Right lung (tissue), 5 donors: ENCODE data around the gene SHB. TPM values are rescaled to one million over a fixed set of nuclear protein-coding genes. Genes with fewer than 3 reads are reported as not detected.

Source experiments
- DNase-seq, 2 donors: peaks; one replicate each; pipeline ENCODE4 v3.0.0-alpha.2; 2013
- polyA plus RNA-seq, 5 donors: library from polyadenylated mRNA; unstranded; fragments of 120-200 nt; gene quantifications; one replicate each; pipeline versions ENCODE4 v1.2.1 to v1.2.3, GENCODE V29; 2013; ENCODE audit warnings: inconsistent platforms in 1 of 5, low replicate concordance in 1 of 5; ENCODE audit not compliant: insufficient read length in 5 of 5, insufficient read depth in 1 of 5

SHB gene
- polyA plus RNA-seq, 5 donors, result 14.6 to 24.9 (median 20.4) TPM

DNA sequence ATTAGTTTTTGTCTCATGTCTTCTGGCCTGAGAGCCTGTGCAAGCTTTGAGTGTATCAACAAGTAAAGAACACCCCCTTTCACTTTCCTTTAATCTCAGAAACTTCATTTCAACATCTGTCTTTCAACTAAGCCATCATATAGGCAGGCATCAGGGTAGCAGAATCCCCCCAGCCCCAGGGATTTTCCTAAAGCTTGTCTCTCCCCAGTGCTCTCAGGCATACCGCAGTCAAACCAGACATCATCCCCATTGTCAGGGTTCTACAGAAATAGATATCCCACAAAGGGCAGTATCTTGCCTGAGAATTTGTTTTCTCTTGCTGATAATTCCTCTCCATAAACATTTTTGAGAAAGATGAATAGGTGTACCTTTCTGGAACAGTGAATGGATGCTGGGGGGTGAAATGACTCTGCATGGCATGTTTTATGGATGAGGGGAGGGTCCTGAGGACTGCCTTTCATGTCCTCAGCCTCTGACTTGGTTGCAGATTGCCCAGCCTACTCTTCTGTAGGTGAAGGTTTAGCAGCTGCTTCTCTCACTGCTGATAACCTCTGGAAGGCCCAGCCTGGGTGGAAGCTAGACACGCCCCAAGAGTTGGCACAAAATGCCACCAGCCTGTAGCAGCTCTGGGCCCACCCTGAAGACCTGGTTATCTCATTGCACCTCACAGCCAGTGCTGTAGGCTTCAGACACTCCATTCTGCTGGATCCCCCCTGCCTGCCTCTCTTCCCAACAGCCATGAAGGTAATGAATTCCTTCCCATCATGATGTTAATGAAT, 20.5 kb upstream of the SHB start:
- no peak for DNase-seq

DNA sequence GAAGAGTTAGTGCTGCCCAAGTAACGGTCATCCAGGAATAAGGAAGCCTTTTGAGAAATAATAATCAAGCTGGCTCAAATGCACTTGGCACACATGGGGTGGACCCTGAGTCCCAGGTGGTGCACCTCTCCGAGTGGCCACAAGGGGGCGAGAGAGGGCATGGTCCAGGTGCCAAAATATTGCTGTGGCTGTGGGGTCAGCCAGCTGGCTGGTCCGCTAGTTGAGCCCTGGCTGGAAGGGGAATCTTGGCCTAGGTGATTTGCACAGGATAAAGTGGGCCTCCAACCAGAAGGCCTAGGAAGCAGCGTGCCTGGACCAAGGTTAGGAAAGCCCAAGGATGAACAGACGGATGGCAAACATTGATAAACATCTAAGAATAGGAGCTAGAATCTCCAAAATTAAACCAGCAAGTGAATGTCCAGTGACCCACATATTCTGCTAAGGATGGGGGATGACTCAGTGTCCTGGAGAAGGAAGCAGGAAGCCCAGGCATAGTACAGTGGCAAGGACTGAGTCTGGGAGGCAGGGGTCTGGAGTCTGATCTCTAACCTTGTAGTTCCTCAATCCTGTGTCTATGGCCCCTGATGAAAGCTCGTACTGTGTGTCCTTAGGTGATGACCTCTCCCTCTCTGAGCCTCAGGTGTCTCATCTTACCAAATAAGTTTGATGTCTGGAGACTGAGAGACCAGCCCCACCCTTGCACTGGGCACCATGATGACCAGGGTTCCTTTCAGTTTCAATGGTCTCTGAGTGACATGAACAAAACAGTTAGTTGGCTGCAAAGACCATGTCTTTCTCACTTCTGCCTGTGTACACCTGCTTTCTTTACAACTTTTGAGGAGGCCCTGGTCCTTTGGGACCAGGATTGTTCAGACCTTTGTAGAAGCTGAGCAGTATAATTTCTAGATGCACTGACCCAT, 19.2 kb upstream of the SHB start:
- DNase-seq, result peak in 1 of 2 donors; percentile 40

DNA sequence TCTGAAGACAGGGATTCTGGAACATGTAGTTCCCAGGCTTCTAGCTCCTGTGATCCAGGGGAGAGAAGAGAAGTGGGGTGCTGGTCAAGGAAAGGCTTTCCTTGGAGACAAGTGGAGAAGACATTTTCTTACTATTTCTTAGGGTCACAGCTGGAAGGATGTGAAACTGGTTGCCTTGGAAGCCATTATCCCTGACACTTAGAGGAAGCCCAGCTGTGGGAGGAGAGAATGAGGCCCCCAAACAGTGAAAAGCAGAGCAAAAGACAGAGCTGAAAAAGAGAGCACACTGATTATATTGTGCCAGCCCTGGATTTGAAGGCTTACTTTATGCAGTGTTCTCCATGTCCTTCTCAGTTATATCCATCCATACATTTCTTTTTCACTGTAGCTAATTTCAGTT, 17.5 kb upstream of the SHB start:
- DNase-seq, result no peak

DNA sequence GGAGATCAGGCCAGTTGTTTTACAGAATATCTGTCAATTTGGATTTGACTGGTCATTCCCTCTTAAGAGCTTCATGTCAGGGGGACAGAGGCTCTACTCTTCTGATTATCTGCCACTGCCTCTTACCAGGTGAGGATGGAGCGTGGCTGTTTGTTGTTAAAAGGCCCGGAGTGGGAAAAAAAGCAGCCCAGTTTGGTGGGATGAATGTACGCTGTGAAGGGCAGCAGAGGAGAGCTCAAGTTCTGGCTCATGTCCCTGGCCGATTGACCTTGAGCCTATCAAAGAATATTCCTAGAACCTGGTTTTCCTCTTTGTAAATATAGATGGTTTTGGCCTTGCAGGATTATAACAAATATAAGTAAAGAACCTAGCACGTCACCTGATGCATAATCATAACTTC, 16.3 kb upstream of the SHB start:
- no peak for DNase-seq

DNA sequence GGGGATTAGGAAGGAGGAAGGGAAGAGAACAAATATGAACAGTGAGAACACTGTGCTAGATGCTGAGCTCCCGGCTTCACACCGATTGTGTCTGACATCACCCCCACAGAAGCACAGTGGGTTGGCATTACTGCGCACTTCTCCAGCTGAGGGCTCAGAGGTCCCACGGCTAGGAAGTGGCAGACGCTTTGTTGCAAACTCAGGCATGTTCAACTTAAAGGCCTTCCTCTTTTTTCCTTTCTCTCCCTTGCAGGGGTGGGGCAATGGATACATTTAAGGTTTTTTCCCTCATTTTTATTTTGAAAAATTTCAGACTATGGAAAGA, 15.5 kb upstream of the SHB start:
- no peak for DNase-seq

DNA sequence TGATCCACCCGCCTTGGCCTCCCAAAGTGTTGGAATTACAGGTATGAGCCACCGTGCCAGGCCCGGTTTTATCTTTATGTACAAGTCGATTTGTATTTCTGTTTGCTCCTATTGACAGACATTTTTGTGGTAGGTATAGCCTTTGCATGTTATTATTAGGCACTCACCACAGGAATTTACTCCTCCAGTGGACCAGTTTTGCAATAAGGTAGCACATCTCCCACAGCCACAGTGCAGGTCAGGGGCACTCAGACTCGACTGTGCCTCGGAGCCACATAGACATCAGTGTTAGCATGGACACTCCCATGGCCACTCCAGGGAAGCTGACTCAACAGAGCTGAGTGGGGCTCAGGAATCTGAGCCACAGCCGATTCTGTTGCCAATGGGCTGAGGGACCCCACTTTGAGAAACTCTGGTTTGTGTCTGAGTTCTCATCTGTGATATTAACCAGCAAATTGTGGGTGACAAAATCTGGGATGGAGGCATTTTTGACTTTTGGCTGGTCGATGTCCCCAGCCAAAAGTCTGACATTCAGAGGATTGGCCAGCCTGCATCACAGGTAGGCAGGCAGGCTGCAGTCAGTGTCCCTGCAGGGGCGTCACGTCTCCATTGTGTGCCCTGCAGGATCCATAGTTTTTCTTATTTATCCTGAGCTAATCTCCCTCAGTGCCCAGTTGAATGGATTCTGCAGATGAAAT, 15.0 kb upstream of the SHB start:
- no peak for DNase-seq

DNA sequence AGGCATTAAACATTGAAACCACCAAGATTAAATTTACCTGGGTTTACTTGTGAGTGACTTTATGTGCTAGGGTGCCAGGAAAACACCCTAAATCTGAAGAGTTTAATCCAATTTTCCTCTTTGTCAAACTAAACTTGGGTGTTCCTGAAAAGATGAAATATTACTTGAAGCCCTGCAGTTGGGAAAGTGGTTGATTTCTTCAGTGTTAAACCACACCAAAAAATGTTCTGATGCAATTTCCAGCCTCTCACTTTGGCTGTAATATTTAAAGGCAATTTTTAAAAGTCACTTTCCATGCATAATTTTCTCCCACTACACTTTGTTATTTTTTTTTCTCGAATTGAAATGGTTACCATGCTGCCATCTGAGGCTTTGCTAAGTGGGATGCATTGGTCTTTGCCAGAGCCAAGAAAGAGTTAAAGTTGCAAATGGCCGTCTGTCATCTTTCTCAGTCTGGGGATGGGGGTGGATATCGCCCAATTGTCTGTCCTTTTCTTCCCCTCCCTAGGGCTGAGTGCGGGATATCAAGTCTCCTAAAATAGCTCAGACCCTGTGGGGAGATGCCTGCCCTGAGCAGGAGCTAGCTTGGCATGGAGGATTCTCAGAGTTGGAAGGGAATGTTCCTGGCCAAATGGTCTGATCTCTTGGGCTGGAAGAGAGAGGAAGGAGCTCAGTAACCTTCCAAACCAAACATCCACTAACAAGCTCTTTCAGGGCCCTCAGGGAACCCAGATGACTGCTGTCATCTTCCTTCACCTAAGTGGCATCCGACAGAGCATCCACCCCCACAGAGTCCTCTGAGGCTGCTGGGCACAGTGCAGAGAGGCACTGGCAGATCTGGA, 13.6 kb upstream of the SHB start:
- DNase-seq, result no peak

DNA sequence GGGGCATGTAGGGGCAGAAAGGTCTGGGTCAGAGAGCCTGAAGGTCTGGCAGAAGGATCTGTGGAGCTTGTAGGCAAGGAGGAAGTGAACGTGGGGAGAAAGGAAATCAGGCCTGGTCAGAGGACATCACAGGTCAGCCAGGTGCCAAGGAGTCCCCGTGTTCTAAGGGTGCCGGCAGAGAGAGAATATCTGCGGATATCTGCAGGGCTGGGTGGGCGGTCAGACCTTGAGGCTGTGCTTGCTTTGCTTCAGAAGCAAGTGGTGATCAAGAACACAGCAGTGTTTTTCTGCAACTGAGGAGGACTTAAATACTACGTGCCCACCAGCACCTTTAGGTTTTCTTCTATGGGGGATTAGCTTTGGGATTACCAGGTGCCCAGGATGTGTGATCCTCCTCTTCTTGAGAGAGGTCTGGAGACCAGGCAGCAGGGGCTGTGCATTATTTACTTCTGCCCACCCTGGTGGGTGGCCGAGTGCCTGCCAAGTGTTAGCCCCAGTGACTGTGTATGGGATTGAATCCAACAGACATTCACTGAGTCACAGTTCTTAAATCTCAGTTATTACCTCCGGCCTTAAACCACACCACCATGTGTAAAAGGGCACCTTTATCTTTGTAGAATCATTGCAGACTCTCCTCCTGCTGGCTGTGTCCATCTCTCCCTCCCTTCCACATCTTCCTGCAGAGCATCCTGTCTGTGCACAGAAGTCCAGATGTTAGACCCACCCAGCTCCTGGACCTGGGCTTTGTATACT, 12.5 kb upstream of the SHB start:
- no peak for DNase-seq

DNA sequence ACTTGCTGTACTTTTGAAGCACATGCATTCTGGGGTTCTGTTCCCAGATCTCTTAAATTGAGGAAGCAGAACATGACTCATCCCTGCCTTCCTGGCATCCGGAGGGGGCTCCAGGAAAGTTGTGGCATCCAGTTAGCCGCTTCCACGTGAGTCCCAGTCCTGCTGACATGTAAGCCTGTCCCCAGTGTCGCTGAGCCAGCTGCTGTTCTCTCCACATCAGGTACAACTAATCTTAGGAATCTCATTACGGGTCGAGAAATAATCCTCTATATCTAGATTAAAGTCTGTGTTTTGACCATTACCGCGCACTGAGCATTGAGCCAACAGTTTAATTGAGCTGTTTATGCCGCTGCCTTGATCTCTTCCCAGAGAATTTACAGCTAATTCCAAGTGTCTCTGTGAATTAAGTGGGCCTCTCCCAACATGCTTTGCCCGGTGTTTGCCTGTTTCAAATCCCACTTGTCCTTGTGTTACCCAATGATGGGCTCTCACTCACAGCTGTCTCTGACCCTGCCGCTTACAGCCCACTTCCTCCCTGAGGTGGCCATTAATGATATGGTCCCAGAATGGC, 10.5 kb upstream of the SHB start:
- no peak for DNase-seq

DNA sequence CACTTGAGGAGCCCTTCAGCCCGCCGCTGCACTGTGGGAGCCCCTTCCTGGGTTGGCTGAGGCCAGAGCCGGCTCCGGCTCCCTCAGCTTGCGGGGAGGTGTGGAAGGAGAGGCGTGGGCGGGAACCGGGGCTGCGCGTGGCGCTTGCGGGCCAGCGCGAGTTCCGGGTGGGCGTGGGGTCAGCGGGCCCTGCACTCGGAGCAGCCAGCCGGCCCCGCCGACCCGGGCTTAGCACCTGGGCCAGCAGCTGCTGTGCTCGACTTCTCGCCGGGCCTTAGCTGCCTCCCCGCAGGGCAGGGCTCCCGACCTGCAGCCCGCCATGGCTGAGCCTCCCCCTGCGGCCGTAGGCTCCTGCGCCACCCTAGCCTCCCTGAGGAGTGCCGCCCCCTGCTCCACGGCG, 6.2 kb upstream of the SHB start:
- DNase-seq, result no peak

DNA sequence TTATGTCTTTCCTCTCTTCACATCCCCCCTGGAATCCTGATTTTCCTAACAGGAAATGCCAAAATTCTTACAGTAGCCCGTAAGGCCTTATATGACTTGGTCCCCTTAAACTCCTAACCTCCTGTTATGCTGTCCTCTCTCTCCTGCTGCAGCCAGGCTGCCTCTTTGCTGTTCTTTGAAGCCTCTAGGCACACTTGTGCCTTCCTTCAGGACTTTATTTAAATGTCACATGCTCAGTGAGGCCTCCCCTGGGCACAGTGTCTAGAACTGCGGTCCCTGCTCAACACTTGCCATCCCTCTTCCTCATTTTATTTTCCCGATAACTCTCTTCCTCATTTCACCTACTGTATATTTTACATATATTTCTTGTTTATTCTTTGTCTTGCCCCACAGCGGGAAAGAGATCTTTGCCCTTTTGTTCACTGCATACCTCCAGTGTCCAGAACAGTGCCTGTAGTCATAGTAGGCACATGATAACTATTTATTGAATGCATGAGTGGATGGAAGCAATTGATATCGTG, 5.5 kb upstream of the SHB start:
- DNase-seq, result no peak

DNA sequence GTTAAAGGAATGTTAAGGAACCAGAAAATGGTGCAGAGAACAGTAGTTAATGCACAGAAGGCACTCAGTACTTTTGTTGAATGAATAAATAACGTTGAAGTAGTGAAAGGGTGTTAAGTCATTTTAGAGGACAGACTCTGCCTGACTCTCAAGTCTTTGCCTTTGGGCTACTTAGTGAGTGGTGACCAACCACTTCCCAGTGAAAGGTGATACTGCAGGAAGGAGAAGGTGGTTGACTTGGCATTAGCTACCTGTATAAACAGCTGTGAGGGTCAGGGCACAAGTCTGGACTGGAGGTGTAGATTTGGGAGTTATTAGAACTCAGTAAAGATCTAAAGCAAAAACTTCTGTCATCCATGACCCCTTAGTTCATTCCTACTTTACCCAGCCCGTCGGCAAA, 4.9 kb upstream of the SHB start:
- no peak for DNase-seq

DNA sequence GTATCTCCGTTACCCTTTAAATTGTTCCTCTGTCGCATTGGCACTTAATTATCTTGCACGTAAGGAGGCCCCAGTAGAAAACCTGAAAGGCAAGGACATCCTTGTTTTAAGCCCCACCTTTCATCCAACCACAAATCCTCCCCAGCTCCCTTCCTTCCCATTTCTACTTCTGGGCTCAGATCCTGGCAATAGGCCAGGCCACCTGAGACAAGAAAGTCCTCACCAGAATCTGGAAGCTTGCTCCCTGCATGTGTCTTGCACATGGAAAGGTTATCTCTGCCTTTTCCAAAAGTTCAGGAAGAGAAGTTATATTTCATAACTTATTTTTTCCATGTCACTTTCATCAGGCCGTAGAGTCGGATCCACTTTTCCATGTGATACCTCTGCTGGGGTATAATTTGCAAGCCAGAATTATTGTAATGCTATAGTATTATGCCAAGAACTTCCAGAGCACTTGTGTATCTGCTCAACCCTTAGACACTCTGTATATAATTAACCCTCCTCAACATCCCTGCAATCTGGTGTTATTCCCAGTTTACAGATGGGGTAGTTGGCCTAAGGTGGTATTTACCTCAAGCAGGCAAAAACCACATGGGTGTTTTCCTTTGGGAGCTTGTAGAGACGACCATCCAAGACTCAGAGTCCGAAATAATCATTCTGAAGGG, 2.6 kb upstream of the SHB start:
- DNase-seq, result no peak

DNA sequence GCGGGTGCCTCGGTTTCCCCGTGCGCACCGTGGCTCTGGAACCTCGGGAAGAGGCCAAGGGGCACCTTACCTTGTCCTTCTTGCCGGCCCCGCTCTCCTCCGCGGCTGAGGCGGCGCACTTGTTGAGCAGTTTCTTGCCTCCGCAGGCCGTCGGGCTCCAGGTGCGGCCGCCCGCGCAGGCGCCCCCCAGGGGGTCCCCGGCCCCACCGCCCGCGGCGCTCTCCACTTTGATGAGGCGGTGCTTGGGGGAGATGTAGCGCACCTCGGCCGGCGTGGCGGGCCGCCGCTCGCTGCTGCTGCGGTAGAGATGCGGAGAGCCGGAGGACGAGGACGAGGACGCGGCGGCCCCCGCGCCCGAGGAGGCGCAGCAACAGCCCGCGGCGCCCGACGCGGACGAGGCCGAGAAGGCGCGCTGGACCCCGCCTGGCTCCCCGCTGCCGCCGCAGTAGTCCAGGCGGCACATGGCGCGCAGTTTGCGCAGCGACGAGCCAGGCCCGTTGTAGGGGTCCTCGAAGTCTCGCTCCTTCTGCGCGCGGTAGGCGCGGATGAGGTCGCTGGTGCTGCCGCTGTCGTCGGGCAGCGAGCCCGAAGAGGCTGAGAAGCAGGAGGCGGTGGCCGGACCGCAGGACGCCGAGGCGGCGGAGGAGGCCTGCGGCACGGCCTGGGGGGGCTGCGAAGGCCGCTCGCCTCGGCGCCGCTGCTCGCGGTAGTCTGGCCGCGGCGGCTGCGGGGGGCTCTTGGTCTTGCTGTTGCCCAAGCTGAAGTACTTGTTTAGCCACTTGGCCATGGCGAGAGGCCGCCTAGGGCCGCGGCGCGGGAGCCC, 957 bp downstream of the SHB start:
- DNase-seq, result no peak

DNA sequence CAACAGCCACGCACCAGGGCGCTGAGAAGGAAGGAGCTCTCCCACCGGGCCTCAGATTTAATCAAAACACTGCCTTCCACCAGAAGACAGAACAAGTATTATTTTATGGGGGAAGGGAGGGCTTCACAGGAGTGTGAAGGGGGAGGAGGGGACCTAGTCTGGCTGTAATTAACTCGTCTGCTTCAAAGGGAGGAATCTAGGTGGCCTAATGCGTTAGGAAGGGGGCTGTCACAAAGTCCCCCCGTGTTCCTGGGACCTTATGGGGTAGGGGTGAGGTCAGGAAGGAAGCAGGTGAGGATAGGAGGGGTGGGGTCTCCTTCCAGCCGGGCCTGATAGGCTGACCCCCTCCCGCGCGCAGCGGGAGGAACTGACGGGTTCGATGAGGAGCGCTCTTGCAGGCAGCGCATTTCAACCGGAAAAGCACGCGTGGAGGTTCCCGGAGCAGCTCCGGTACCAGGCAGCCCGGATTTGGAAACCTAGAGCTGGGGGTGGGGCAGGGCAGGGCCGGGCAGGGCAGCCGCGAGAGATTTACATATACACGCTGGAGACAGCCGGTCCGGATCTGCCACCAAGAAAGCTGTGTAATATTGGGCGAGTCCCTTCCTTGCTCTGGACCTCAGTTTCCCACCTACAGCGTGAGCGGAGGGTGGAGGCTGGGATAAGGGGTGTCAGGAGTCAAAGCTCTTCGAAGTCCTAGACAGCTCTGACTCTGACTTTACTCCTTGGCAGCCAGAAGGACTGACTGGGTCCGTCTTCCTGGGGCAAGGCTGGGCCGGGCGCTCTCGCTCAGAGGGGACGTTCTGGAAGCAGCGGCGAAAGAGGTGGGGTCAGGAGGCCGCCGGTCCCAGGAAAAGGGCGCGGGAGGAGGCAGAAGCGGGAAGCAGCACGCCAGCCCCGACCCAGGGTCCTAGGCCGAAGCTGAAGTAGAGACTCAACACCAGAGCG, 1.8 kb downstream of the SHB start:
- peak in 1 of 2 donors; percentile 34 for DNase-seq

DNA sequence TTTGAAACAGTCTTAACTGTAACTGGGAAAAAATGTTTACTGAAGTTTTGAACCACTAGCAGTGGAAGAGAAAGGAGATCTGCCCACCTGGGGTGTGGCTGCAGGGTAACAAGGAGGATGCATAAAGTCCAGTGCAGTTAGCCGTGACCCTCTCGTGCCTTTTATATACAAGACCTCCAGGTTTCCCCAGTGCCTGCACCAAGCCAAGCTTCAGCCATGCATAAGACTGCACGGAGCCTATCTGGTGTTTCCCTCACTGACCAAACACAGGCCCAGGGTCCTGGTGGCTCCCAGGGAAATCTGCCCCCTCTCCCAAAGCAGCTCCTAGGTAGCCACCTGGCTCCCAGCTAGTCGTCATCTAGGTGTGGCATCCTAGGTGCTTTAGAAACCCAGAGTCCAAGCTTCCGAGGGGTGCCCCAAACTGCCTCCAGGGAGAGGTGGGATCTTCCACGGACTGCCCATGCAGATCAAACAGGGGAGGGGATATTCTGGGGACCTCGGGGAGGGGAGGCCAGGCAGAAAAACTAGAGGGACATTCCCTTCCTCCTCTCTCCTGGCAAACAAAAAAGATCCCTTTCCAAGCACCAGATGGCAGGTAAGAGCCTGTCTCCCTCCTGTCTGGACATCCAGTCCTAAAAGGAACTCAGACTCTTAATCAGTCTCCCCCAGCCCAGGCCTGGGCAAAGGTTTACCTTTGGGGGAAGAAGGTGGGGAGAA, 2.7 kb downstream of the SHB start:
- DNase-seq, result no peak
